GM10847 (cell line): ENCODE measurements around the gene GRAMD1B.

Experiments
- POLR2A ChIP-seq: IDR thresholded peaks from 2 replicates; pipeline ENCODE4 v1.6.1; 2011; ENCODE audit not compliant: insufficient read length; ENCODE audit errors: extremely low read depth

Gene GRAMD1B

GRCh38 chr11:123525511-123525918 lies 95.4 kb downstream of the GRAMD1B start:
- TF ChIP-seq POLR2A, result no peak

- no peak for TF ChIP-seq POLR2A
Measured at GRCh38 chr11:123526027-123526805, 96.1 kb downstream of the GRAMD1B start.

GRCh38 chr11:123526918-123527317 lies 96.8 kb downstream of the GRAMD1B start:
- TF ChIP-seq POLR2A, result no peak

- no peak for TF ChIP-seq POLR2A
Measured at GRCh38 chr11:123527526-123527925, 97.5 kb downstream of the GRAMD1B start.

- TF ChIP-seq POLR2A, result no peak
Measured at GRCh38 chr11:123527947-123528346, 97.9 kb downstream of the GRAMD1B start.

GRCh38 chr11:123531325-123531724 lies 101.3 kb downstream of the GRAMD1B start:
- no peak for TF ChIP-seq POLR2A

GRCh38 chr11:123532131-123532530 lies 102.1 kb downstream of the GRAMD1B start:
- no peak for TF ChIP-seq POLR2A

GRCh38 chr11:123535401-123535800 lies 105.3 kb downstream of the GRAMD1B start:
- TF ChIP-seq POLR2A, result no peak

GRCh38 chr11:123536690-123537437 lies 106.8 kb downstream of the GRAMD1B start:
- no peak for TF ChIP-seq POLR2A

- no peak for TF ChIP-seq POLR2A
Measured at GRCh38 chr11:123537726-123538125, 107.7 kb downstream of the GRAMD1B start.

- TF ChIP-seq POLR2A, result no peak
Measured at GRCh38 chr11:123543797-123544196, 113.7 kb downstream of the GRAMD1B start.

- TF ChIP-seq POLR2A, result no peak
Measured at GRCh38 chr11:123544631-123545375, 114.7 kb downstream of the GRAMD1B start.

GRCh38 chr11:123545726-123546270 lies 115.7 kb downstream of the GRAMD1B start:
- no peak for TF ChIP-seq POLR2A

- TF ChIP-seq POLR2A, result no peak
Measured at GRCh38 chr11:123546515-123546914, 116.4 kb downstream of the GRAMD1B start.

GRCh38 chr11:123547180-123547579 lies 117.1 kb downstream of the GRAMD1B start:
- TF ChIP-seq POLR2A, result no peak
